HG02759 (cell line): Measurements from ENCODE around the gene BCL10.

Experiments
- ATAC-seq: cut with Tn5 transposase; IDR thresholded peaks from one replicate; pipeline ENCODE4 v1.9.1; 2021; ENCODE audit warnings: mild to moderate bottlenecking, moderate library complexity; ENCODE audit not compliant: unreplicated experiment

The BCL10 gene

DNA sequence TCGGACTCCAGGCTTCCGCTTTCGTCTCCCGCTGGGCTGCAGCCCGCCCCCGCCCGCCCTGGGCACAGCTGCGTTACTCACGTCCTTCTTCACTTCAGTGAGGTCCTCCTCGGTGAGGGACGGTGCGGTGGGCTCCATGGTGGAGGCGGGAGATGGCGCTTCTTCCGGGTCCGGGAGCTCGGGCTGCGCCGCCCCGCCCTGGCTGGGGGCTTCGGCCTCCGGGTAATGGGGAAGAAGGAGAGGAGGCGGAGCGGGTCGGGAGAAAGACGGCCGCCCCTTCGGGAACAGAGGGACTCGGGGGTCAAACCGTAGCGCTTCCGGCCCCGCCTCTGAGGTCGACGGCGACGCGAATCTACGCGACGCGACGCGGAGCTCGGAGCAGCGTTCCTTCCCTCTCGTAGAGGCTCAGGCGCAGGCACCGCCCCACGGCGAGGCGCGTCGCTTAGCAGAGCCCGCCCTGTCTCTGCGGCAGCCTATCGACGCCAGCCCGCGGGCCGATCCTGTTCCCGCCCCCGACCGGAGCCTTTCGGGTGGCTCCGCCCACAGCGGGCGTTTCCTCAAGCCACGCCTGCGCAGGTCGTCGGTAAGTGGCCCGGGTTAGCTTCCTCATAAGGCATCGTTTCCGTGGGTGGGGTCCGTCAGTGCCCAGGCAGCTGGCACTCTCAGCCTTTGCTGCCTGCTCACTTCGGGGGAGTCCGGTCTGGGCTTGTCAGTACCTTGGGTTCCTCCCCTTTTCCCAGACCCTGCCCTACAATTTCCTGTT lies at the start of gene BCL10:
TSS of gene BCL10 (minus strand) at position 418 of the 763 bp plus-strand sequence. CDS start at position 138, 280 bp downstream.
- peak; percentile 95 for ATAC-seq

GRCh38 chr1:85325920-85326319 lies 49.5 kb upstream of the BCL10 start:
- ATAC-seq, result no peak

- ATAC-seq, result no peak
Observed at GRCh38 chr1:85323770-85324169, 47.3 kb upstream of the BCL10 start.

DNA sequence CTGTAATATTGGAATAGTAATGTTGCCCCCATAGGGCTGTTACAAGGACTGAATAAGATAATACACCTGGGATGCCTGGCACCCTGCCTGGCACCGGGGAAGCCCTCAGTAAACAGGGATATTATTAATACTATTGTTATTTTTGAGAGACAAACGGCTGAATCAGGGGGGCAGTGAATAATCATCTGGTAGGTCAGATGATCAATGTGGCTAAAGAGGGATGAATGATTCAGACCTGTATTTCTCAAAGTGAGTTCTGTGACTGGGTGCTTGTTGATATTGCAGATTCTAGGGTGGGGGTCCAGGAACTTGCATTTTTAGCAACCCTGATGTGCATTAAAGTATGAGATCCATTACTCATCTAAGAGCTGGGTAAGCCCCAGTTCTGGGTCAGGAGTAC lies 46.2 kb upstream of the BCL10 start:
- no peak for ATAC-seq

DNA sequence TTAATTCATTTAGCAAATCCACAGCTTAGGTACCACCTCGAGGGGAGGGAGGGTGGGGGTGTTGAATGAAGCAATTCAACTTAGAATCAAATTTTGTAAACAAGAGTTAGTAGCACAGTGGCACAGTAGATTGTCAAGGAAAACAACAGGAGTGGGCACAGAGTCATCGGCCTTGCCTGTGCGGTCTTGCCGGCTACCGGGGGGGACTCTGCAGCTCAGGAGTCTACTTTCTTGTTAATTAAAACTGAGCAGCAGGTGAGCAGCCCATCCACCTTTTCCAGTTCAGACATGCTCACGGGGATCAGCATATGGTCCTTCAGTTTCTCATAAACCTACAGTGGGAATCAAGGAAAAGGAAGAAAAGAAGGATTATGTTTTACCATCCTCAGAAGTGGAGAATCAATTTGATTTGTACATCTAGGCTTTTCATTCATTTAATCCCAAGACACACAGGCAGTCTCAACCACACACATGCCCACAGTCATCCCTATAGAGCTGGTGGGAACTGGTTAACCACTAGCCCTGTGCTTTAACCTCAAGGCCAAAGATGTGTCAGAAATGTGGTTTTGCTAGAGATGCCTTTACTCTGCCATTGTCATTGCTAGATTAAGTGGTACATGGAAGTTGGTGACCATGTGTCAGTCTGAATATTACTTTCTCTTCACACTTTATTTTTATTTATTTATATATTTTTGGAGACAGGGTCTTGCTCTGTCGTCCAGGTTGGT lies 45.0 kb upstream of the BCL10 start:
- ATAC-seq, result peak; percentile 64

DNA sequence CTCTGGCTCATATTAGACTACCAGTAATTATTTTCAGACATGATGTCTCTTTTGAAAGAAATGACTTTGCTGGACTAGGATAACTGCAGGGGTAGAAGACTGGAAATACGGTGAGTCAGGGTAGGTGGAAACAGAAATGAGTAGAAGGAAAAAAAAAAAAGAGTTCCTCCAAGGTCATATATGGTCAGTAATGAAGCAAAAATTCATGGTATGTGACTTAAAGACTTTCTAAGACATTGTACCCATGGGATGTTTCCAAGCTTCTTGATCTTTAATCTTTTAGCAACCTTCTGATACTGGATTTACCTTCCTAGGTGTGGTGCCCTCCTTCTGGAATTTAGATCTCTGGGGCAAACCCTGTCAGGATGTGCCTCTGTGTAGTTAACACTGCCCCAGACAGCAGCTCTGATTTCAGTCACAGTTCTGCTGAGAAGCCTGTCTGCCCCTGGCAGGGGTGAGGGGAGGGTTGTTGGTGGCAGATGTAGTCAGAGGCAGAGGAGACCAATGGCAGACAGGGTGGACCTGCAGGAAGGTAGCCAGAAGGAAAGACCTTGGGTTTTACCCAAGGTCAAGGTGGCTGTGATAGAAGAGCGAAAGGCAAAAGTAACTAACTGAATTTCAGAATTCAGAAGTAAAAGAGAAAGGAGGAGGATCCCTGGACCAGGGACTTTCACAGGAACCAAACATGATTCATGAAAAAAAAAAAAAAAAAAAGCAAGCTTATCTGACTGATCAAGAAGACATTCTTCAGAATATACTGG lies 44.1 kb upstream of the BCL10 start:
- no peak for ATAC-seq

DNA sequence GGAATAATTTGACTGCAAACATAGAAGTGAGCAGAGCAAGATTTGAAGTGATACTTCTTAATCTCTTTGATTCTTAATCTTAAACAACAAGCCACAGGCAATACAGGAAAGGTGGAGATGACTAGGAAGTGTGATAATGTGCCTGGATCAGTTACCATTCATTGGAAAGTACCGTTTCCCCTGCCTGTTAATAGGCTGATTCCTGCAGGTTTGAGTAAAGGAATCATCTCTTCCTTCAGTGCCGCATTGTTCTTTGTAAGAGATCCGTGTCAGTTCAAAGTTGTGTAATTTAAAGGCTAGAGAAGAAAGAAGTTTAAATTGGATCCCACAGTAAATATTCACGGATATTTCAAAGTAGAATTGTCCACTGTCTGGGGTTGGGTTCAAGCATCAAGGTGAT lies 43.5 kb upstream of the BCL10 start:
- no peak for ATAC-seq

DNA sequence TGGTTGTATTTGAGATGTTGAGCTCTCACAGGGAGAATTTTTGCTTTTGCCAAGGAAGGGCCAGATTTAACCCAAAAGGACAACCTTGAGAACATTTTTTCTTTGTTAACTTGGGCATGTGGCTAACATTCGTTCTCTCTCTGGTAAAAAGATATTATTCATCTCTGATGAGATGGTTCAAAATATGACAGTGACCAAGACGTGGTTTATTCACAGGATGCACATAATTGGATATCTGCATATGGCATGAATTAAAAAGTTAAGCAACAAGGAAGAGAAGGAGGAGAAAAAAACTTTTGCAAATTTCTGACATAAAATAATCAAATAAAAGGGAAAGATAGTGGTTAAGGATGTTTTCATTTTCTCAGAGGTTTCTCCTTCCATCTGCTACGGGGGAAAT lies 43.1 kb upstream of the BCL10 start:
- ATAC-seq, result no peak

- ATAC-seq, result no peak
Observed at GRCh38 chr1:85318217-85318616, 41.8 kb upstream of the BCL10 start.

DNA sequence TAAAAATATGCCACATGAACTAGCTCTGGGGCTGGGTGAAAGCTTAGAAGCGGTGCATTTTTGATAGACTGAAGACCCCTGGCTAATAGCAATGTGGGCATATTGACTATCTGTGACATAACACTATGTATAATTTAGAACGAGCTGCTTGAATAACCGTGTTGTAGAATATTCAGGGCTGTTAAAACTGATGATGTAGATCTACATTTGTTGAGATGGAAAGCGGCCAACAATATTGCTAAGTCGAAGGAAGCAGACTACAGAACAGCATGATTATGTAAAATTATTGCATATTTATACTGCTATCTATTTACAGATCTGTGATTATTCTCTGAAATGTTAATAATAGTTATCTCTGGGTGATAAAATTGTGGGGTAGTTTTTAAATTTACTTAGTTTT lies 41.1 kb upstream of the BCL10 start:
- no peak for ATAC-seq

DNA sequence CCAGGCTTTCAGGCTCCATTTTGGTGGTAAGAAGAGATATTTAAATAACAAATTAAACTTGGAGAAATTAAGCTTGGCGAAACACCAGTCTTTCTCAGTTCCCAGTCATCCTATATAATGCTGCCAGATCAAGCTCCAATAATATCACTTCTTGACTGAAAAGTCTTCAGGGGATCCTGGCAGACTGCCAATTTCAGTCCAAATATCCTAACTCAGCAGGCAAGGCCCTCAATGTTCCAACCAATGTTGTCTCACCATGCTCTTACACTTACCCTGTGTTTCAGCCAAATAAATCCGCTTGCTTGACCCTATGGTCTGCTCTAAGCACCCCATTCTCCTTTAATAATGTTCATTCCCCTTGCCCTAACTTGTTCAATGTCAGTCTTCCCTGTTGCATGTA lies 39.9 kb upstream of the BCL10 start:
- no peak for ATAC-seq

- no peak for ATAC-seq
Observed at GRCh38 chr1:85315789-85316188, 39.4 kb upstream of the BCL10 start.

GRCh38 chr1:85314726-85315125 lies 38.3 kb upstream of the BCL10 start:
- ATAC-seq, result no peak

GRCh38 chr1:85313888-85314696 lies 37.7 kb upstream of the BCL10 start:
- ATAC-seq, result no peak

DNA sequence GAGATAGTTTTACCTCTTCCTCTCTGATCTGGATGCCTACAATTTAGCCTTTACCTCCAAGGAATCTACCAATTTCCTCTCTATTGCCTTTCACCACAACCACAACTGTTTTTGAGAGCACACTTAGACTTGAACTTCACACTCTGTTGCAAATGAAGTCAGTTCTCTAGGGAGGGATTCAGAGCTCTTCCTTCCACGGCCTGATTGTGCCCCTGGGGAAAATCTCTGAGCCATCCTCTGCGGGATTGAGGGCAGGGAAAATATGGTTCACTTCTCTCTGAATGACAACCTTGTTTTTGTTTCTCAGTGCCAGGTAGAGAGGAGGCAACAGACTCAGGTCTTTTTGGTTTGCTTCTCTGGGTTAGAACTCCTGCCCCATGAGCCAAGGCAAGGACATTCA lies 35.4 kb upstream of the BCL10 start:
- no peak for ATAC-seq

- no peak for ATAC-seq
Observed at GRCh38 chr1:85308833-85309350, 32.5 kb upstream of the BCL10 start.

GRCh38 chr1:85307987-85308832 lies 31.8 kb upstream of the BCL10 start:
- peak; percentile 97 for ATAC-seq

- ATAC-seq, result no peak
Observed at GRCh38 chr1:85306236-85306635, 29.8 kb upstream of the BCL10 start.

DNA sequence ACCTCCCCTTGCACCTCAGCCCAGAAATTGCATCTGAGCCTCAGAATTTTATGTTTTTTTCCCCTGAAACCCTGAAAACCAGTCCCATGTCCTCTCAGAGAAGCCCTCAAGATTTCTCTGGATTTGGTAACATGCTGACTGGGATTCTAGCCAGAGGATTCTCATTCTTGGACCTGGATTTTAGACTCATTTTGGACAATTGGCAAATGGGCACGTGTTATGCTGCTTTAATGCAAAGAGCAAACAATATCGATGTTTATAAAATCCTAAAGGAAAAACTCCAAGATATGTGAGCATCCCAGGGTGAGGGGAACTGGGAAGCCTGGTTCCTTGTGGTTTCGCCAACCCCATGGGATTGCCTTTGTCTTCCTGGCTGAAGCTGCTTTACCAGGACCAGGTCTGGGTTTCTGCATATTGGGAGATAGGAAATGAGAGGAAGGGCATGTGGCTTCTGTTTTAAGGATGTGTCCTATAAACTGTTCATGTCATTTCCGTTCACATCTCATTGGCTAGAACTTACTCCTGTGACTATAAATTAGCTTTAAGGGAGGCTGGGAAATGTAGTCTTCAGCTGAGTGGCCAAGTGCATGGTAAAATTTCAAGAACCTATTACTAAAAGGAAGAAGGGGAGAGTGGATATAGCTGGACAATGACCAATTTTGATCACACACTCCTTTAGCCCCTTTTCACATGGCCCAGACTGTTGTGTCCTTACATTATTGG lies 27.2 kb upstream of the BCL10 start:
- ATAC-seq, result no peak
